AG09319 (cell line): ENCODE measurements around the gene CADM2.

Experiments used
- DNase-seq: peaks from one replicate; pipeline ENCODE4 v3.0.0-alpha.2; 2010; ENCODE audit warnings: low read depth; ENCODE audit errors: extremely low read depth
- CTCF ChIP-seq: IDR thresholded peaks from 2 replicates; pipeline ENCODE4 v1.5.1; 2011; ENCODE audit warnings: low read depth, mild to moderate bottlenecking, inconsistent platforms, low read length, moderate library complexity

CADM2 gene

GRCh38 chr3:85041001-85041400 is 82.2 kb downstream of the CADM2 start:
- no peak for DNase-seq
- TF ChIP-seq CTCF: no peak

DNA sequence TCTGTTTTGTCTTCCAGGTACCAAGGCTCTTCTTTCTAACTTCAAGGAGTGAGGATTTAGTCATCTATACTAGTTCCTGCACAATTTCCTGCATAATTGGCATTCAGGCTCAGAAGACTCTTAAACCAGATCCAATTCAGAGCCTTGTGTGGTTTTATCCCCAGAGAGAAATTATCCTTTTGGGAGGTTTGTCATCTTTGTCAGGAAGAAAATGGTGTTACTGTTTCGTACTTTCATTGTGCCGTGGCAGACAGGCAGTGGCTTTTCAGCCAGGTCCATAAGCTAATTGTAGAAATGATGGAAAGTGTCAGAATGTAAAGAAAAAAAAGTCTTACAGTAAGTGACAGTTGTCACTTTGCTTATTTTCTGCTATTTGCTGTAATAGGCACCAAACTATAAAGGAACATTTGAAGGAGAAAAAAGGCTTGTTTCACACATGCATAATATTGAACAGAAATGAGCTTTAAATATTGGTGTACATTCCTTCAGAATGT is 82.8 kb downstream of the CADM2 start:
- no peak for DNase-seq
- no peak for TF ChIP-seq CTCF

GRCh38 chr3:85050821-85051220 is 92.0 kb downstream of the CADM2 start:
- no peak for DNase-seq
- no peak for TF ChIP-seq CTCF

GRCh38 chr3:85051786-85052185 is 93.0 kb downstream of the CADM2 start:
- DNase-seq: no peak
- TF ChIP-seq CTCF: no peak

GRCh38 chr3:85053626-85054025 is 94.8 kb downstream of the CADM2 start:
- no peak for DNase-seq
- TF ChIP-seq CTCF: no peak

- no peak for TF ChIP-seq CTCF
- DNase-seq: no peak
Observed at GRCh38 chr3:85054579-85054978, 95.8 kb downstream of the CADM2 start.

- no peak for DNase-seq
- no peak for TF ChIP-seq CTCF
Observed at GRCh38 chr3:85068911-85069310, 110.1 kb downstream of the CADM2 start.

- DNase-seq: no peak
- TF ChIP-seq CTCF: no peak
Observed at GRCh38 chr3:85074003-85074402, 115.2 kb downstream of the CADM2 start.
